PFSK-1 (cell line): Measurements from ENCODE around the gene TGIF2.

Experiments used
- FOXP2 ChIP-seq: optimal IDR thresholded peaks from 2 replicates; pipeline ENCODE3; 2011; ENCODE audit warnings: borderline replicate concordance, control low read depth, inconsistent platforms; ENCODE audit not compliant: insufficient read depth; ENCODE audit errors: extremely low read length, extremely low read depth
- POLR2AphosphoS5 ChIP-seq: IDR thresholded peaks from 2 replicates; pipeline ENCODE4 v1.6.1; 2012; ENCODE audit warnings: low read depth, mild to moderate bottlenecking, control low read depth, low read length, moderate library complexity
- REST ChIP-seq, 2 experiments: IDR thresholded peaks; 2 replicates each; pipeline versions ENCODE4 v1.6.1 to v1.8.0; 2011 to 2012; ENCODE audit warnings: low read depth in 2 of 2, low read length in 2 of 2, control low read depth in 1 of 2, inconsistent platforms in 1 of 2, mild to moderate bottlenecking in 1 of 2, moderate library complexity in 1 of 2; ENCODE audit not compliant: insufficient read depth in 1 of 2
- SIN3A ChIP-seq: IDR thresholded peaks from 2 replicates; pipeline ENCODE4 v1.6.1; 2012; ENCODE audit warnings: mild to moderate bottlenecking, low read length, moderate library complexity, borderline replicate concordance; ENCODE audit not compliant: insufficient read depth
- TAF1 ChIP-seq: IDR thresholded peaks from 2 replicates; pipeline ENCODE4 v1.6.1; 2012; ENCODE audit warnings: low read length, control low read depth, borderline replicate concordance; ENCODE audit not compliant: insufficient read depth

TGIF2 gene

DNA sequence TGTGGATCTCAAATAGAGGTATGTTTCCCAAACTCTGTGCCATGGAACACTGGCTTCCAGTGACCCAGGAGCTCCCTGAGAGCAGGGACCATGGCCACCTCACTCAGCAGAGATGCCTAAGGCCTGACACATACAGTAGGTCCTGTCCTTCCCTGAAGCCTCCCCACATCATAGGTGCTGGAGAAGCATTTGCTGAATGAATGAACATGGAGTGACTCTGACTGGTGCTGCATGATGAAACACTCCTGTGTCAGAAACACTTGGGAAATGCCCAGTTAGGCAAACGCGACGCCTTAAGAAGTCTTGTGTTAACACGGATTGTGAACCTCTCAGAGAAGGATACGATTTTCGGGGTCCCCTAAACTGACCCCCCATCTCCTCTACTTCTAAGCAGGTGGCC lies 58.2 kb downstream of the TGIF2 start:
- no peak for TF ChIP-seq FOXP2

DNA sequence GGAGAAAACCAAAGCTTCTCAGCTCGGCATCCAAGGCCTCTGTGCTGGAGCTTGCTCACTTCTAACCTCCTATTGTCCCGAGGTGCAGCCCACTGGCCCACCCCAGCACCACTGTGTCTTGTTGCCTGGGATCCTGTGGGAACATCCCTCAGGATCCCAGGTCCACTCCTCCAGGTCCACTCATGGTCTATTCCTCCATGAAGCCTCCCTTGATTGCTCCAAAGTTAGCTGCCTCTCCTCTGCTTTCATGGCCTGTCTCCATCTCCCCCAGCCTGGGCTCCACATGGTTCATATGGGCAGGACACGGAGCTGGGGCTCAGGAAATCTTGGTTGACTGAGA lies 58.7 kb downstream of the TGIF2 start:
- no peak for TF ChIP-seq SIN3A

- TF ChIP-seq REST (IDR thresholded peaks at IDR 0.05; ENCODE audit: insufficient read depth in 1 of 2, low read depth in 2 of 2, low read length in 2 of 2) = no peak
- TF ChIP-seq FOXP2 = no peak
- TF ChIP-seq TAF1 = no peak
- no peak for TF ChIP-seq POLR2AphosphoS5
- TF ChIP-seq SIN3A = no peak
Measured at GRCh38 chr20:36632487-36633284, 59.3 kb downstream of the TGIF2 start.

DNA sequence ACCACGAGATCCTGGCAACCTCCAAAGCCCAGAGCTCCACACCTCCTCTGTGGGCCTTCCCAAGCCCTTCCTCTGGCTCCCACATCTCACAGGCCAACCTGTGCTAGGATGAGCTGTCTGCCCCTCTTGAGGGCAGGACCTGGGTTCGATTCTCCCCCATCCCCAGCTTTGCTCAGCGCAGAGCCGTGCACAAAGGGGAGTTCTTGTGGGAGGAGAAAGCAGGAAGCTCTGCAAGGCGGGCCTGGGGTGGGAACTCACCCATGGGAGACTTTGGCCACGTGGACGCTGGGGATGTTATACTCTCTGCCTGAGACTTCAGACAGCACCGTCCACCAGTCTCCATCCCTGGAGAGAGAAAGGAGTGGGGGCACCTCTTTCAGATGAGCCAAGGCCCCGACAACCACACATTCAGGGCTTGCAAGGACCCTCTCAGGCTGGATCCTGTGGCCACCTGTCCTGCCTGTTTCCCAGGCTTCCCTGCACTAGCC lies 59.9 kb downstream of the TGIF2 start:
- TF ChIP-seq REST (IDR thresholded peaks at IDR 0.05; ENCODE audit: insufficient read depth in 1 of 2, low read depth in 2 of 2, low read length in 2 of 2) = no peak
- no peak for TF ChIP-seq SIN3A
- TF ChIP-seq TAF1 = no peak
- no peak for TF ChIP-seq FOXP2
- TF ChIP-seq POLR2AphosphoS5 = no peak

GRCh38 chr20:36634342-36634741 lies 60.9 kb downstream of the TGIF2 start:
- no peak for TF ChIP-seq POLR2AphosphoS5
- TF ChIP-seq REST (IDR thresholded peaks at IDR 0.05; ENCODE audit: insufficient read depth in 1 of 2, low read depth in 2 of 2, low read length in 2 of 2) = no peak
- TF ChIP-seq TAF1 = no peak
- TF ChIP-seq SIN3A = no peak
- TF ChIP-seq FOXP2 = no peak

- no peak for TF ChIP-seq FOXP2
- no peak for TF ChIP-seq REST (IDR thresholded peaks at IDR 0.05; ENCODE audit: insufficient read depth in 1 of 2, low read depth in 2 of 2, low read length in 2 of 2)
- no peak for TF ChIP-seq POLR2AphosphoS5
- TF ChIP-seq SIN3A = no peak
Measured at GRCh38 chr20:36641506-36641843, 68.1 kb downstream of the TGIF2 start.
